Measurements from ENCODE around the gene LCN12.

DNA sequence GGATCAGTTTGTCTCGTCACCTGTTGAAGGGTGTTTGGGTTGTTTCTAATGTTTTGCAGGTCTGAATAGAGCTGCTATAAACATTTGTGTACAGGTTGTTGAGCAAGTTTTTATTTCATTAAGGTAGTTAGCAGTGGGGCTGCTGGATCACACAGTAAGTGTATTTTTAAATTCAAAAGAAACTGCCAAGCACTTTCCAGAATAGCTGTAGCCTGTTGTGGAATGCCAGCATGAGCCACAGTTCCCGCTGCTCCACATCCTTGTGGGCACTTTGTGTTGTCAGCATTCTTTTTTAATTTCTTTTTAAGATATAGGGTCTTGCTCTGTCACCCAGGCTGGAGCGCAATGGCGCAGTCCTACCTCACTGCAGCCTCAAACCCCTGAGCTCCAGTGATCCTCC, 22.1 kb upstream of the LCN12 start:
- TF ChIP-seq, protein P1, sequence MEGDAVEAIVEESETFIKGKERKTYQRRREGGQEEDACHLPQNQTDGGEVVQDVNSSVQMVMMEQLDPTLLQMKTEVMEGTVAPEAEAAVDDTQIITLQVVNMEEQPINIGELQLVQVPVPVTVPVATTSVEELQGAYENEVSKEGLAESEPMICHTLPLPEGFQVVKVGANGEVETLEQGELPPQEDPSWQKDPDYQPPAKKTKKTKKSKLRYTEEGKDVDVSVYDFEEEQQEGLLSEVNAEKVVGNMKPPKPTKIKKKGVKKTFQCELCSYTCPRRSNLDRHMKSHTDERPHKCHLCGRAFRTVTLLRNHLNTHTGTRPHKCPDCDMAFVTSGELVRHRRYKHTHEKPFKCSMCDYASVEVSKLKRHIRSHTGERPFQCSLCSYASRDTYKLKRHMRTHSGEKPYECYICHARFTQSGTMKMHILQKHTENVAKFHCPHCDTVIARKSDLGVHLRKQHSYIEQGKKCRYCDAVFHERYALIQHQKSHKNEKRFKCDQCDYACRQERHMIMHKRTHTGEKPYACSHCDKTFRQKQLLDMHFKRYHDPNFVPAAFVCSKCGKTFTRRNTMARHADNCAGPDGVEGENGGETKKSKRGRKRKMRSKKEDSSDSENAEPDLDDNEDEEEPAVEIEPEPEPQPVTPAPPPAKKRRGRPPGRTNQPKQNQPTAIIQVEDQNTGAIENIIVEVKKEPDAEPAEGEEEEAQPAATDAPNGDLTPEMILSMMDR (IDR thresholded peaks at IDR 0.05): no peak
- TF ChIP-seq EP300 (IDR thresholded peaks at IDR 0.05): no peak
- TF ChIP-seq POLR2A (IDR thresholded peaks at IDR 0.05): no peak

Data from gastroesophageal sphincter (tissue), 3 donors.